A172 (cell line): ENCODE measurements around the gene PSMG4. TPM values are rescaled to one million over a fixed set of nuclear protein-coding genes. Genes with fewer than 3 reads are reported as not detected.
"Not testable (repeated sequence)": the region's sequence is repeated elsewhere in the genome, so short reads cannot be mapped to it uniquely, and the experiment has no call there.

Experiments
- DNase-seq: peaks from one replicate; pipeline ENCODE4 v3.0.0-alpha.2; 2015; ENCODE audit warnings: low spot score
- total RNA-seq: library from RNA; depleted of rRNA; stranded (reverse); fragments of >200 nt; shearing (Covaris generic); gene quantifications from 2 replicates; pipeline ENCODE4 v1.2.3, GENCODE V29; 2014

The PSMG4 gene
- total RNA-seq, 1 experiment from 2014 or later: 38.4 TPM

DNA sequence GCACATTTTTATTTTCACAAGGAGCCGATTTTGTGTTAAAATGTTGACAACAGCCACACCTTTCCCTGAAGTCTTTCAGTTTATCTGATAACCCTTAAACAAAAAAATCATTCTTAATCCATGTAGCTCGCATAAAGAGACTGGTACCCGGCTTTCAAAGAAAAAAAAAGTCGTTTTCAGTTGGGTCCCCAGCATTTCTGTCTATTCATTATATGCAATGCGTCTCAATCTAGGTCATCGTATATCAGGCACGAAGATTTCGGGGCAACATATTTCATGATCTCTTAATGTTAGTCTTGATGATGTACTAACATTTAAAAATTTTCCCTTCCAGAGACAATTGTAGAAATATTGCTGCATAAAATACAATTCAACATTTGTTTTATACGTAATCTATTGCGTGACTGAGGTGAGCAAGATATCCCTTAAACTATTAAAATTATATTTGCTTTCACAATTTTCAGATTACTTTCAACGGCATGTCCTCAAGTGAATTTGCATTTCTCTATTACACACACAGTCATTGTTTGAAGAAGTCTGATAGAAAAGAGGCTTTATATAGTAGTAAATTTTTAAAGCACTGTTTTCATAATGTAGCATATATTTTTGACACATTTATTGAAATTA, 28.4 kb upstream of the PSMG4 start:
- no peak for DNase-seq

DNA sequence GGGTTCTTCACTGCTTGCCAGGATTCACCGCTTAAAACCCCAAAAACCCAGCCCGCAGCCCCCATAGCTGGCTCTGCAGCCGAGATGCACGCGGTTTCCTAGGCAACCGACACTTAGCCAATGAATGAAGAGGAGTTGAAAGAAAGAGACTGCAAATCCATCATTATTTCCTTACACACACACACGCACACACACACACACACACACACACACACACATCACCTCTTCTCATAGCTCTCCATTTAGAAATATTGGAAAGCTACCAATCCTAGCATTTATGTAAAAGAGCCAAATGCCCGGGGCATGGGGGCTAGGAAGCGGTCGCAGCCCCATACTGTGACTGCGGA, 27.9 kb upstream of the PSMG4 start:
- DNase-seq: no peak

DNA sequence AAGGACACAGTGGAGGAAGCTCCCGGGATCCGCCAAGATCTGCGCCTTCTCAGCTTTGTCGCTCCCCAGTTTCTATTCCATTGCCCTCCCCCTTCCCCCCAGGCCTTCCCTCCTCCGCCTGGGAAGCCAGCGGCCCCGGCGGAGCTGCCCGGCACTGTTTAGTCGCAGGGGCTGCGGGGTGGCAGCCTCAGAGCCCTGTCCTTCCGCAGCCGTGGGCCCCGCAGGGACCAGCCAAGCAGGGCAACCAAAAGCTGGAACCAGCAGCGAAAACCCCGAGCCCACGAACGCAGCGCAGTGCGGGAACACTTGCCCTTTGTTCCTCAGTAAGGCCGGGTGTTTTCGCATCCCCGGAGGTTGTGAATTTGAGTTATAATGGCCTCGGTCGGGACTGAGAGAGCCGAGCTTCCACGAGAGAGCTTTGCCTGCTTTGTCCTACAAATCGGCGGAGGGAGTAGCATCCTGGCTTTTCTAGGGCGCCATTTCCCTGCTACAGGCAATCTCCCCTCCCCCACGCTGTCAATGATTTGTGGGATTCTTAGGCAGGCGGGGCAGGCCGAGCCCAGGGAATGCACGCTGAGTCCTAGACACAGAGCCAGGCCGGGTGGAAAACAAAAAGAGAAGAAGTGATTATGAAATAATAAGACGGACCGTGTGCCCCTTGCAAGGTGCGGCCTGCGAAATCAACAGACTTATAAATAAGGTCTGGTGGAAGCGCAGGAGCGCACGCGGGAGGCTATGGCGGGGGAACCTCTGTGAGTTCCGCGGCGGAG, 27.3 kb upstream of the PSMG4 start:
- DNase-seq: peak; percentile 81

DNA sequence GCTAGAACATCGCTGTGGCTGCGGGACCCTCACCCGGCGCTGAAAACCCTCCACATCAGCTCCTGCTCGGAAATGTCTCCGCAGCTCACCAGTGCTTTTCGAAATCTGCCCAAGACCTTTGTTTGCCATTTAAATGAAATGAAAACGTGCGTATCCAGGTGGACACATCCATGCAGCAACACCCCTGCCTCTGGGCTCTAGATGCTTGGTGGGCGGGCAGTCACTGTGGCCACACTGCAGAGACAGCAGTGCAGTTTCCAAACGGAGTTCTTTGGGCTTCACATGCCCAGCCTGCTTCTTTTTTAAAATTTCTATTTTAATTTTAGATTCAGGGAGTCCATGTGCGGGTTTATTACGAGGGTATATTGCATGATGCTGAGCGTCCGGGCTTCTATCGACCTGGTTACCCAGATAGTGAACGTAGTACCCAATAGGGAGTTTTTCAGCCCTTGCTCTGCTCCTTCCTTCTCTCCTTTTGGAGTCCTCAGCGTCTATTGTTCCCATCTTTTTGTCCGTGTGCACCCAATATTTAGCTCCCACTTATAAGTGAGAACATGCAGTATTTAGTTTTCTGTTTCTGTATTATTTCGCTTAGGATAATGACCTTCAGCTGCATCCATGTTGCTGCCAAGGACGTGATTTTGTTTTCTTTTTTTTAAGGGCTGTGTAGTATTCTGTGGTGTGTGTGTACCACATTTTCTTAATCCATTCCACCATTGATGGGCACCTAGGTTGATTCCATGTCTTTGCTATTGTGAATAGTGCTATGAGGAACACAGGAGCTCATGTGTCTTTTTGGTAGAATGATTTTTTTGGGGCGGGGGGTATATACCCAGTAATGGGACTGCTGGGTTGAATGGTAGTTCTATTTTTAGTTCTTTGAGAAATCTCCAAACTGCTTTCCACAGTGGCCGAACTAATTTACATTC, 26.5 kb upstream of the PSMG4 start:
- DNase-seq: no peak

DNA sequence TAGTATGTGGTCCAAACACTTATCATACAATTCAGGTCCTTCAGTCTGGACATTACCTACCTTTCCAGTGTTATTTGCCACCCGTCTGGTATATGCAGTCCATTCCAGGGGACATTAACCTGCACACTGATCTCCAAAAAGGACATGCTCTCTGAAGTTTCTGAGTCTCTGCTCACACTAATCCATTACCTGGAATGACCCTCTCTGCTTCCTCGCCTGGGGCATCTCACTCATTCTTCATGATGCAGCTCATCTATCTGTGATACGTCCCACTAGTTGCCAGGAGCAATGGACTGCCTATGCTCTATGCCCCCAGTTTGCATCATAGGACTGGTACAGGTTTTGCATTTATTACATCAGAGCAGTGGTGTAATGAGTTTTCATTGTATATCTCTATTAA, 25.4 kb upstream of the PSMG4 start:
- DNase-seq: no peak

DNA sequence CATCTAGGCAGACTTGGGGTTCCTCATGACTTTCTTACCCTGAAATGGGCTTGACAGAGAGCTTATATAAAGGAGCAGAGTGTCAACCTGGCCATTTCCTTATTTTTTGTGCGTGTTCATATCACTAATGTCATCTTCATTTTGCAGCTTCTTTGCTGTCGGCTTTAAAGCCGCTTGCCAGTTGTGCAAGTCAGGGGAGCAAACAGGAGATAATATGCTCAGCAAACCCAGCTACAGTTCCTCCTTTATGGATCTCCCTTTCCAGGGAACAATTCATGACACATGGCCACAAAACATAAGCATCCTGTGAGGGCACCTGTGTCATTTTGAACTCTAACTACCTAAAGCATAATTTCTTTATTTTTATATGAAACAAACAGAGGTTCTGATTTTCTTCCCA, 24.8 kb upstream of the PSMG4 start:
- no peak for DNase-seq

DNA sequence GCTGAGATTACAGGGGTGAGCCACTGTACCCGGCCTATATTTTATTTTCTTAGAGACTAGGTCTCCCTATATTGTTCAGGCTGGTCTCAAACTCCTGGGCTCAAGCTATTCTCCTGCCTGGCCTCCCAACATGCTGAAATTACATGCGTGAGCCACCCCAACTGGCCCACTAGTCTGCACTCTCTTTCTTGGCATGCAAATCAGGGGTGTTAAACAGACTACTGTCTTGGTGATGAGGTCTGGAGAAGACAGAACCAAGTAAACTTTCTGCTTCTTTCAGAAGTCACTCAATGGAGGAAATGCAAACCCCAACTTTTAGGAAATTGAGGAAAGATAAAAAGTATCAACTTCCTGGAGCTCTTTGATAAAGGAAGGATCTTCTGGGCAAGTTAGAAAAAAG, 23.3 kb upstream of the PSMG4 start:
- no peak for DNase-seq

DNA sequence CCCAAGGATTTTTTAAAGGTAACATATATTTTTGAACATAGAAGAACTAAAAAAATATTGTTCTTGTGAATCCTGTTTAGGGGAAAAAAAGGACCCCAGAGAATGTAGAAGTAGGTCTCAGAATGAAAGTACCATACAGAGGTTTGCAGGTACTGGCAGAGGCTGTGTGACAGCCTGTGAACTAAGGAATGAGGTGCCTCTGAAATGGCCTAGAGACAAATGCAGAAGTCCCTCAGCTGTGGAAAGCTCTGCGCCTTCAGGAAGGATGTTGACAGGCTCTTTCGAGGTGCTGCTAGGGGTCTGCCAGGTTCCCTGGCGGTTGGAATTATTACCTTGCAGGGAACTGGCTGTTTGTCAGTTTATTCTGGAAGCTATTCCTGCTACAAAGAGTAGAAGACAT, 22.7 kb upstream of the PSMG4 start:
- DNase-seq: no peak

DNA sequence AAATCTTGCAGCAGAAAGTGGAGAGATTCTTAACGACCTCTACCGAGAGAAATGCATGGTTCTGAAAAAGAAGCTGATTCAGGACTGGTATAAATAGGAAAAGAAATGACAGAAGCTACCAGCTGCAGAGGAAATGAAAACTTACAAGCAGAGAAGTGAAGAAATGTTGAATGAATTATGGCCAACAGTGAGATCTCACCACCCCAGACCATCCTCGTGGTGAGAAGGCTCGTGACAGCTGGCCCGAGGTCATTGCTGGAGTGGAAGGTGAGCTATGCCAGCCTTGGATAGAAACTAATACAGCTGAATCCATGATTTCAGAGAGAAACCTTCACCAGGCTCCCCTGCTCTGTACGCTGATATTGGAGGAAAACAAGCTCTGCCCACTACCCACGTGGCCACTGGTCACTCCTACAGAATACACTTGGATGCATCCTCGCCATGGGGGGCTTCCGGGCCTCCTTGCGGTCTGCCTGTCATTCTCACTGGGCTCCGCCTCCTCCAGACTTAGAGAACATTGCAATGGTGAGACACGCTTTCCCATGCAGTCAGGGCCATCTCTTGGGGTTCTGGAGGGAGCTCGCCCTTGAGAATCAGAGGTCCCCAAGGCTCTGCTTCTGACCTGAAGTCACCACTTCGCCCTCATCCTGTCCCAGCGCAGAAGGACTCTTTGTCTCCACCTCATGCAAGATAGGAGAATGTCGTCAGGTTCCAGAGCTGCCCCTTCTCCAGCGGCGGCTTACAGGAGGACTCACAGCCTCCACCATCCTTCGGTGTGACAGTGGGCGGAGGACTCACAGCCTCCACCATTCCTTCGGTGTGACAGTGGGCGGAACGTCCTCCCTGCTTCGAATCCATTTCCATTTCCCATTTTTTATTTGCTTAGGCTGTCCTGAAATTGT, 20.7 kb upstream of the PSMG4 start:
- no peak for DNase-seq

DNA sequence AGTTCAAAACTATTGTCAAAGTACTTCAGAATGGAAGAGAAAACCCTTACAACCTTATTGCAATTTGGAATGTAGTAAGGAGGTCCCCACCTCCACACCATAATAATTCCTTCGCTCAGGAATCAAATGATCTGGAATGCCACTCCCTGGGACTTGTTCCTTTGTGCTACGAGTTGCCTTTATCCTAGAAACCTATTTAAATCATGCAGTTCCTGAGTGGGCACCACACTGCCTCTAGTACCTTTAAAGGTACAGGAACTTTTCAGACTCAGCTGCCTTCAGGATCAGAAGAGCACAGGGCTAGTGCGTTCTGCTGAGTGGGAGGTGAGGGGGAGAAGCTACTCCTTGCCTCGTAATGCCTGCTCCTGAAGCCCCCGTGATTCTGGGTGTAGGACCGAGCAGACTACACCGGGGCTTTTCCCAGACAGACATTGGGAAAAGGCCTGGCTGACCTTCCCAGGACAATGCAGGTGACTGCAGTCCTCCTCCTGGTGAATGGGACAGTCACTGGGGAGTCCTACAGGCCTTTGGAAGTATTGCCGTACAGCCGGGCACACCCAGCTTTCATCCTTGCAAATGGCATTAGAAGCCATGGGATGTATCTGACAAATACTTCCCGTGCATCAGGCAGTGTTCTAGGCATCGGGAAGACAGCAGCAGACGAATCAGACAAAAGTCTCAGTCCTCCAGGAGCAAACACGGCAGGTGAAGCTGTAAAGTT, 19.5 kb upstream of the PSMG4 start:
- no peak for DNase-seq

DNA sequence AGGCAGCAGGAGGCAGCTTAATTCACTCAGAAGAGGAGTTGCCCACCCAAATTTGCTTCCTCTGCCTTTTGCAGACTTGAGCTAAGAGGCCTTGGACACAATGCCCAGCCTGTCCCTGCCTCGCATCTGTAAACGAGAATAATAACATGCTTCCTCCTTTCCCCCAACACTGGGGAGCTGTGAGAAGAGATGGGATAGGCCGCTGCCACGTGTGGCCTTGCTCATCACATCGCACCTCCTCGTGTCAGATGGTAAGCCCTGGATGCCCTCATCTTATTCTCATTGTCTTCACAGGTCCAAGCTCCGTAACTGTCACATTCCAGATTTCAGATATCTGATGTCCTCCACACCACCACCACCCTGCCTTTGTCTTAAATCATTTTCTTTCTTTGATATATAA, 18.2 kb upstream of the PSMG4 start:
- DNase-seq: no peak

DNA sequence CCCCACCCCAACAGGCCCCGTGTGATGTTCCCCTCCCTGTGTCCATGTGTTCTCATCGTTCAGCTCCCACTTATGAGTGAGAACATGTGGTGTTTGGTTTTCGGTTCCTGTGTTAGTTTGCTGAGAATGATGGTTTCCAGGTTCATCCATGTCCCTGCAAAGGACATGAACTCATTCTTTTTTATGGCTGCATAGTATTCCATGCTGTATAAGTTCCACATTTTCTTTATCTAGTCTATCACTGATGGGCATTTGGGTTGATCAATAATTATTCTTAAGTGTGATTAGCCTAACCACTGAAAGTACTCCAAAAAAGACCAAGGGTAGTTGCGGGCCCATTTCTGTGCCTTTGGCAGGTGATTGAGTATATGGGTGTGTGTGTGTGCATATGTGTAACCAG, 17.0 kb upstream of the PSMG4 start:
- not testable (repeated sequence) for DNase-seq

DNA sequence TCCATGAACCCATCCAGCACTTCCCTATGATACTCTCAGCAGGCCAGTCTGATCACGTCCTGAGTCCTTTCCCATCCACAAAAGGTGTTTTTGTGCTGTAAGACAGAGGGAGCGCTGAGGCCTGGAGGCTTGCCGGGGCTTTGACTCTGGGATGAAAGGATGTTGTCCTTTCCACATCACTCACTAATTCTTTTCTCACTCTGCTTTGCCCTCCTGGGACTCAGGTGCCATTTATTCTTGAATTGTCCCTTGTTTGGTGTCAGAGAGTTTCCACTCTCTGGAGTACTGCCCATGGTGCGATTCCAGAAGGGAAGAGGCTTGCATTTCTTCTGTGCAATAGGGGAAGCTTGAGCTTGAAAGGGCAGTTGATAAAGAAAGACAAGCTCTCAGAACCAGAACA, 16.0 kb upstream of the PSMG4 start:
- no peak for DNase-seq

DNA sequence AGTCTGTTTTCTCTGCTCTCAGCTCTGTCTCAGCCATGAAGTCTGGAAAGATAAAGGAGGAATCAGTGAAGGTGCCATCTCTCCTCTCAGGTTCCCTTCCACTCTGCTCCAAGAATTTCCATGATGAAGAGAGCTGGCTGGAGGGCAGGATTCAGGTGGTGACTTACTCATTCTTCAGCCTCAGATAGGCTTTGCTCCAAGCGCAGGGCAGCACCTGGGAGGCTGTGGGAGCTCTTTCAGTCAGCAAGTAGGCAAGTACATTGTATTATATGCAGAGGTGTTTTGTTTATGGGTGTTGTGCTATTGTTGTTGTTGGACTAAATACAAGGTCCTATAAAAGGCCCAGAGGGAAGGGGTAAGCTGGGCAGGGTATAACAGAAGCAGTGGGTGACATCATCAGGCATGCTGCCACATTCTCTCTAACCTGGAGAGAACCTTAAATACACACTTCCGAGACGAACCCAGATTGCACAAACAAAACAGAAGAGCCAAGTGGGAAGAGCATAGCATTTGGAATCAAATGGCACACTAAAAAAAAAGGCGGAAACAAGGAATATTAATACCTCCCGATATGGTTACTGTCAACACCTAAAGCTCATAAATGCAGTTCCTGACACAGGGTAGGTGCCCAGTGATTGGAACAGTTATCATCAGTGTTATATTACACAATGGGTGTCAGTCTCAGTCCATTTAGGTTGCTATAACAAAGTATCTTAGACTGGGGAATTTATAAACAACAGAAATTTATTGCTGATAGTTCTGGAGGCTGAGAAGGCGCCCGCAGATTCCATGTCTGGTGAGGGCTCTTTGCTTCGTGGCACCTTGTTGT, 14.5 kb upstream of the PSMG4 start:
- no peak for DNase-seq

DNA sequence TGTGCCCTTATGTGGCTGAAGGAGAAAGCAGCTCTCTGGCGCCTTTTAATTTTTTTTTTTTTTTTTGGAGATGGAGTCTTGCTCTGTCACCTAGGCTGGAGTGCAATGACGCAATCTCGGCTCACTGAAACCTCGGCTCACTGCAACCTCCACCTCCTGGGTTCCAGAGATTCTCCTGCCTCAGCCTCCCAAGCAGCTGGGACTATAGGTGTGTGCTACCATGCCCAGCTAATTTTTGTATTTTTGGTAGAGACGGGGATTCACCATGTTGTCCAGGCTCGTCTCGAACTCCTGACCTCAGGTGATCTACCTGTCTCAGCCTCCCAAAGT, 13.9 kb upstream of the PSMG4 start:
- not testable (repeated sequence) for DNase-seq

DNA sequence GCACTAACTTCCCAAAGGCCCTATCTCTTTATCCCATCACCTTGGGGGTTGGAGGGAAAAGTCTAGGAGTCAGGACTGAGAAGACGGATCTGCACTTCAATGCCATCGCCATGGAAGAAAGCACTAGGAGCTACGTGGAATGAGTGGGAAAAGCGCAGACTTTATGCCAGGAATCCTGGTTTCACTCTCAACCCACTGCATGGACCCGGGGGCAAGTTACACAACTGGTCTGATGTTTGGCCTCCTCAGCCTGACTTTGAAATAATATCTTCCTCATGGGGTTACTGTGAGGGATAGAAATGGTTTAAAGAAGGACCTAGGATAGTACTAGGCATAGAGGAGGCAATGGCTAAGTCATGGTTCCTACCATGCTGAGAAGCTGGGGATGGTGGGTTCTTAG, 13.5 kb upstream of the PSMG4 start:
- no peak for DNase-seq

DNA sequence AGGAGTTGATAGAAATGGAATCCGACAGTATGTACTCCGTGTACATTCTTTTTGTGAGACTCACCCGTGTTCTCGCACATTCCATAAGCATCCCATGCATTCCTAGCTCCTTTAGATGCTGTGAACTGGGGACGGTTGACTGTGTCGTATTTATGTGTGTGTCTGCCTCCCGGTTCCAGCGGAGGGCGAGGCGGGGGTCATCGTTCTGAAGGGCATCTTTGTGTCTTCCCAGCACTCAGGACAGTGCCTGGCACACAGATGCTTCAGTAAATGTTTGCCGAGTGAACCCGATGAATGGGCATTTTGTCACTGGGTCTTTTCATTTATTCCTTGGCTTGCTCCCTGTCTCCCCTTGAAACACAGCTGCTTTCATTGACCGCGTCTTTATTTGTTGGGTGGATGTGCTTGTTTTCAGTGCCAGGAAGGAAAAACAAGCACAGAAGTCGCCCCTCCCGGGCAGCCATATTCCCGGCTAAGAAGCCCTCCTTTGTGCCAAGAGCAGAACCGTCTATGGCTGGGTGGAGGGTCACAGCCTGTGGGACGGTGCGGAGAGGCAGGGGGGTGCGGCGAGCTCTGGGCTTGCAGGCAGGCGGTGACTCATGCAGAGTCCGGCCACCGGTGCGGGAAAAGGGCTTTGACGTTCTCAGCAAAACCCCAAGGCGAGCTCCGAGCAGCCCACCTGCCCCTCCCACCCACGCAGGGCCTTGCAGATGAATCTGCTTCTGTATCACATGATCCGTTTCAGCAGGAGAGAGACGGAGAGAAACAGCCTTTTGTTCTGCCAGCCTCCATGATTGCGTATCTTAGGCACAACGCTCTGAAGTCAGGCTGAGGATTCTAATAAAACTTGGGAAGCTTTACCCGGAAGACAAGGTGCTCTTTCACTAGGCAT, 11.2 kb upstream of the PSMG4 start:
- DNase-seq: peak; percentile 82

DNA sequence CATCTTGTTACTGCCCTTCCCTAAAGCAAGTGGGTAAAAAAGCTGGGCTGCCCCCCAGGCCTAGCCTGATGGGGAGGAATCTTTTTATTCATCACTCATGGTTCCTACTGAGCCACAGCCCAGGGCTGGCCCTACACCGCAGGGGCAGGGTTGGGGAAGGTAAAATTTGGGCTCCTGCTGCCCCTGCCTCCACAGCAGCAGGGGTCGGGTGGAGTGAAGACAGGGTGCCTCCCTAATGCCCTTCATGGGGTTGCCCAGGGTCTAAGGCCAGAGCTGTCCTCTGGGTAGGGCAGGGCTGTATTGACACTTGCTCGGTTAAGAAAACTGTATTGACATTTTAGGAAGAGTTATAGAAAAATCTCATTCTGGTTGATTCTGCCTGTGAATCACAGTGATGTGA, 8.9 kb upstream of the PSMG4 start:
- no peak for DNase-seq

DNA sequence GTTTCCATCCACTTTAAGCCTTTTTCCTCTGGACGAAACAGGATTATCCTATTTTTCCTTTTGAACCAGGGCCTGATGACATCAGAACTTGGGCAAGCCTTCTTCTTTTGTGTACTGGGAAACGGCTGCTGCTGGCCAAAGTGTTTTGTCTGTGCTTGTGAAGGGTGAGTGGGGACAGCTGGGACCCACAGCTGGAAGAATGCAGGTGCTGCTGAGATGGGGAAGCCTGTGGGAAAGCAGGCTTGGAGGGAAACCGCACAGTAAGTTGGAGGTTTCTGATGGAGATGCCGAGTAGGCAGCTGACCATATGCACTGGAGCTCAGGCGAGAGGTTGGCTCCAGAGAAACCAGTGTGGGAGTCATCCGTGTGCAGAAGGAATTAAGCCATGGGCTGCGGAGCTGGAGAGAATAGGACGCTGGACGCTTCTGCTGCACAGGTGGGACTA, 8.5 kb upstream of the PSMG4 start:
- no peak for DNase-seq
